ENCODE measurements around the gene SRSF9. TPM values are rescaled to one million over a fixed set of nuclear protein-coding genes. Genes with fewer than 3 reads are reported as not detected.
A peak's percentile ranks its signal among the peaks of the same experiment; 100 is the strongest.

Gene SRSF9
- total RNA-seq, 1 experiment from 2014 or later = 302 TPM

GRCh38 chr12:120498870-120499515 is 29.4 kb upstream of the SRSF9 start:
- H4K8ac ChIP-seq (replicated peaks; ENCODE audit: insufficient read length, low read depth, low read length) = no peak overlapping the region
- no peak overlapping the region for H2BK120ac ChIP-seq (ENCODE audit: low read depth, low read length, poor library complexity, severe bottlenecking)
- peak overlapping the region in 1 of 3 experiments; percentile 96; a peak in 3 of 7 replicates for H3K27ac Mint-ChIP-seq
- no peak overlapping the region for H2AK5ac ChIP-seq (ENCODE audit: insufficient read length, low read length)
- peaks cover 3% of the 10 kb centered on the region for H3K79me1 ChIP-seq (ENCODE audit: insufficient read depth, low read depth, low read length, poor library complexity, severe bottlenecking)
- H3K4me3 Mint-ChIP-seq = peak overlapping the region in 1 of 2 experiments; percentile 97; a peak in 2 of 5 replicates
- H3K9ac ChIP-seq (ENCODE audit: extremely low read depth, insufficient read length, low read length) = no peak overlapping the region
- no CpG with 5 or more reads among the region's 3 CpGs for WGBS (ENCODE audit: extremely low coverage, insufficient read length, low lambda C conversion rate)
- H3K23ac ChIP-seq (ENCODE audit: insufficient read length, low read depth, low read length) = no peak overlapping the region
- H3K79me2 ChIP-seq (ENCODE audit: insufficient read depth, low read length) = peaks cover 10% of the 10 kb centered on the region; the same call in 1 of the 2 replicates
- no peak overlapping the region for H2AFZ ChIP-seq (ENCODE audit: low read length)
- TF ChIP-seq CTCF (conservative IDR thresholded peaks at IDR 0.05) = no peak
- H2BK5ac ChIP-seq (ENCODE audit: insufficient read length, low read length) = no peak overlapping the region
- H3K14ac ChIP-seq (ENCODE audit: insufficient read depth, low read length) = no peak overlapping the region
- H3K9me3 ChIP-seq (ENCODE audit: control insufficient read depth, low read depth, low read length) = no peaks in the 10 kb centered on the region
- H4K20me1 ChIP-seq (ENCODE audit: control insufficient read depth, insufficient read depth, insufficient read length) = no peaks in the 10 kb centered on the region
- no peak overlapping the region for H2BK20ac ChIP-seq (ENCODE audit: low read depth, low read length, poor library complexity, severe bottlenecking)
- H3K4me2 ChIP-seq (ENCODE audit: insufficient read depth, insufficient read length, low read length) = no peak overlapping the region
- no peaks in the 10 kb centered on the region; the same call in 1 of the 2 replicates for H3K4me1 ChIP-seq (ENCODE audit: insufficient read depth, low read length)
- no peak overlapping the region for H4K5ac ChIP-seq (ENCODE audit: insufficient read length, low read depth, low read length)
- H3K27ac ChIP-seq (ENCODE audit: insufficient read length, low read depth, low read length) = no peak overlapping the region
- peaks cover 14% of the 10 kb centered on the region for H3K23me2 ChIP-seq (ENCODE audit: insufficient read length, low read depth, low read length, poor library complexity, severe bottlenecking)
- no peak for DNase-seq
- H3K36me3 Mint-ChIP-seq (ENCODE audit: insufficient read depth in 1 of 3, low read depth in 3 of 3) = peaks cover 23 to 63% (median 48%) of the 10 kb centered on the region in 3 experiments; a peak in 6 of 7 replicates
- H3T11ph ChIP-seq (ENCODE audit: low read length) = no peak overlapping the region
- H3K4ac ChIP-seq (ENCODE audit: low read depth, low read length) = no peak overlapping the region
- peaks cover 28 to 35% of the 10 kb centered on the region in 2 experiments for H3K4me1 Mint-ChIP-seq
- H2BK15ac ChIP-seq (ENCODE audit: low read depth, low read length) = no peak overlapping the region
- no peaks in the 10 kb centered on the region for H3K27me3 Mint-ChIP-seq (ENCODE audit: low read depth)
- H3K27me3 ChIP-seq (ENCODE audit: insufficient read depth, low read length) = no peaks in the 10 kb centered on the region
- H3K9me3 Mint-ChIP-seq = no peaks in the 10 kb centered on the region
- no peak overlapping the region for H2BK12ac ChIP-seq (ENCODE audit: insufficient read length, low read depth, low read length)
- no peak overlapping the region for H3K18ac ChIP-seq (ENCODE audit: insufficient read length, low read depth, low read length)
- no peak overlapping the region for H3K56ac ChIP-seq (ENCODE audit: insufficient read length, low read depth, low read length)
- H4K91ac ChIP-seq (ENCODE audit: insufficient read length, low read depth, low read length) = no peak overlapping the region

All from H9 (cell line).